ENCODE measurements around the gene HTRA3. TPM values are rescaled to one million over a fixed set of nuclear protein-coding genes. Genes with fewer than 3 reads are reported as not detected.

The HTRA3 gene
- total and polyA plus RNA-seq, 2 of the 8 experiments (the other 6 are each of a cell fraction or from before 2014, with no cell fraction given), result 3.2 to 5.8 TPM

GRCh38 chr4:8311101-8312068 lies 41.8 kb downstream of the HTRA3 start:
- no peak overlapping the region for H2BK20ac ChIP-seq (ENCODE audit: low read length)
- no peak overlapping the region for H3K4ac ChIP-seq (replicated peaks; ENCODE audit: insufficient read length, low read depth, low read length)
- no peak overlapping the region for H2BK120ac ChIP-seq (replicated peaks; ENCODE audit: low read depth, low read length)
- H3K4me3 ChIP-seq (ENCODE audit: extremely low read depth in 1 of 4, insufficient read depth in 2 of 4, low read depth in 3 of 4, low read length in 4 of 4), result no peak overlapping the region
- 75% methylated on average over 13 of the region's 13 CpGs; no CpG with 5 or more reads in 1 of the 2 experiments for WGBS, 2 experiments (ENCODE audit: extremely low coverage in 1 of 2, insufficient coverage in 1 of 2, insufficient read length in 1 of 2, insufficient replicate concordance in 2 of 2, low coverage in 1 of 2, low lambda C conversion rate in 2 of 2, missing lambda C conversion rate in 1 of 2)
- H2AK5ac ChIP-seq (ENCODE audit: low read depth, low read length), result no peak overlapping the region
- no peak overlapping the region for H3K23ac ChIP-seq (ENCODE audit: insufficient read length)
- no peak overlapping the region for H3K56ac ChIP-seq (replicated peaks; ENCODE audit: insufficient read length, low read depth, low read length)
- H4K5ac ChIP-seq (ENCODE audit: insufficient read length, low read depth, low read length), result no peak overlapping the region
- no peak overlapping the region for H3K4me2 ChIP-seq (ENCODE audit: insufficient read depth in 1 of 2, low read depth in 2 of 2, low read length in 2 of 2)
- H3K18ac ChIP-seq (ENCODE audit: extremely low read depth, low read length), result no peak overlapping the region
- TF ChIP-seq NANOG (IDR thresholded peaks at IDR 0.05; ENCODE audit: insufficient read depth, low read depth, low read length, poor library complexity, severe bottlenecking) (no peak), MAFK (IDR thresholded peaks at IDR 0.05; ENCODE audit: low read depth, low read length) (no peak), RAD21 (IDR thresholded peaks at IDR 0.05 in 1 of 2, conservative IDR thresholded peaks at IDR 0.05 in 1 of 2; ENCODE audit: low read depth in 2 of 2, low read length in 2 of 2) (no peak), CREB1 (IDR thresholded peaks at IDR 0.05) (no peak), ASH2L (IDR thresholded peaks at IDR 0.05; ENCODE audit: low read length) (no peak), HDAC6 (IDR thresholded peaks at IDR 0.05; ENCODE audit: low read depth, low read length) (no peak), BACH1 (IDR thresholded peaks at IDR 0.05; ENCODE audit: low read length) (no peak), BCL11A (IDR thresholded peaks at IDR 0.05; ENCODE audit: low read depth in 2 of 2, low read length in 2 of 2) (no peak)
- no peak overlapping the region for H2AFZ ChIP-seq (ENCODE audit: low read length)
- H3K36me3 ChIP-seq (ENCODE audit: control insufficient read depth in 2 of 4, insufficient read depth in 4 of 4, low read length in 3 of 4), result no peaks in the 10 kb centered on the region
- no peaks in the 10 kb centered on the region for H3K79me2 ChIP-seq (ENCODE audit: control insufficient read depth in 1 of 2, insufficient read depth in 2 of 2, low read length in 2 of 2)
- H2BK5ac ChIP-seq (ENCODE audit: low read depth, low read length), result no peak overlapping the region
- no peaks in the 10 kb centered on the region for H3K23me2 ChIP-seq (ENCODE audit: low read depth, low read length)
- ChIA-PET POLR2A (ENCODE audit: partially characterized antibody) (interaction anchor here (0.7 kb wide), 1 partner anchor 47 kb away, joined by 3 read pairs; no protein-coding TSS in a partner anchor), CTCF (ENCODE audit: partially characterized antibody) (interaction anchor here (0.6 to 2.9 kb wide), 11 partner anchors 9 to 297 kb away, joined by 3 to 13 read pairs (median 4); no protein-coding TSS in a partner anchor)
- no peak overlapping the region for H2BK12ac ChIP-seq (ENCODE audit: low read depth, low read length)
- H4K20me1 ChIP-seq (replicated peaks in 1 of 2; ENCODE audit: control insufficient read depth in 1 of 2, insufficient read depth in 2 of 2, low read length in 2 of 2), result no peaks in the 10 kb centered on the region
- H3K4me1 ChIP-seq (replicated peaks in 1 of 4; ENCODE audit: control insufficient read depth in 3 of 4, insufficient read depth in 4 of 4, low read length in 3 of 4), result peaks cover 0 to 17% (median 14%) of the 10 kb centered on the region in 4 experiments; a peak in 6 of 7 replicates
- no peak overlapping the region for H3K14ac ChIP-seq (ENCODE audit: insufficient read length)
- DNase-seq (ENCODE audit: low read depth in 1 of 2, low spot score in 2 of 2) (peak in 1 of 2 experiments; percentile 30), FAIRE-seq (no peak)
- no peak overlapping the region; the same call in 1 of the 2 replicates for H4K8ac ChIP-seq (ENCODE audit: extremely low read depth, insufficient read depth, low read length)
- H3K27me3 ChIP-seq (replicated peaks in 1 of 4; ENCODE audit: control insufficient read depth in 3 of 4, extremely low read depth in 1 of 4, insufficient read depth in 3 of 4, low read length in 3 of 4), result peaks cover 0 to 4% (median 0%) of the 10 kb centered on the region in 4 experiments; a peak in 3 of 7 replicates
- H3K79me1 ChIP-seq (ENCODE audit: low read depth, low read length), result no peaks in the 10 kb centered on the region
- no peak overlapping the region for H3K9ac ChIP-seq (replicated peaks in 1 of 4; ENCODE audit: extremely low read depth in 1 of 4, low read depth in 3 of 4, low read length in 3 of 4)
- H3K27ac ChIP-seq (ENCODE audit: low read depth, low read length), result no peak overlapping the region
- no peak overlapping the region for H2BK15ac ChIP-seq (ENCODE audit: low read length)
- H3K9me3 ChIP-seq (ENCODE audit: insufficient read depth in 2 of 2, low read depth in 1 of 2, low read length in 1 of 2), result no peaks in the 10 kb centered on the region; a peak in 2 of 4 replicates
- H4K91ac ChIP-seq (replicated peaks; ENCODE audit: insufficient read length, low read length), result no peak overlapping the region

All from H1 (cell line).